ENCODE results near the gene PCNX3.

GRCh38 chr11:65593518-65594414 is 21.8 kb upstream of the PCNX3 start:
- TF ChIP-seq, protein P1, sequence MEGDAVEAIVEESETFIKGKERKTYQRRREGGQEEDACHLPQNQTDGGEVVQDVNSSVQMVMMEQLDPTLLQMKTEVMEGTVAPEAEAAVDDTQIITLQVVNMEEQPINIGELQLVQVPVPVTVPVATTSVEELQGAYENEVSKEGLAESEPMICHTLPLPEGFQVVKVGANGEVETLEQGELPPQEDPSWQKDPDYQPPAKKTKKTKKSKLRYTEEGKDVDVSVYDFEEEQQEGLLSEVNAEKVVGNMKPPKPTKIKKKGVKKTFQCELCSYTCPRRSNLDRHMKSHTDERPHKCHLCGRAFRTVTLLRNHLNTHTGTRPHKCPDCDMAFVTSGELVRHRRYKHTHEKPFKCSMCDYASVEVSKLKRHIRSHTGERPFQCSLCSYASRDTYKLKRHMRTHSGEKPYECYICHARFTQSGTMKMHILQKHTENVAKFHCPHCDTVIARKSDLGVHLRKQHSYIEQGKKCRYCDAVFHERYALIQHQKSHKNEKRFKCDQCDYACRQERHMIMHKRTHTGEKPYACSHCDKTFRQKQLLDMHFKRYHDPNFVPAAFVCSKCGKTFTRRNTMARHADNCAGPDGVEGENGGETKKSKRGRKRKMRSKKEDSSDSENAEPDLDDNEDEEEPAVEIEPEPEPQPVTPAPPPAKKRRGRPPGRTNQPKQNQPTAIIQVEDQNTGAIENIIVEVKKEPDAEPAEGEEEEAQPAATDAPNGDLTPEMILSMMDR (IDR thresholded peaks at IDR 0.05) = peak; percentile 15 to 65 (median 50)
- no peak for TF ChIP-seq POLR2A (IDR thresholded peaks at IDR 0.05)
